ENCODE measurements around the gene C14orf132.

DNA sequence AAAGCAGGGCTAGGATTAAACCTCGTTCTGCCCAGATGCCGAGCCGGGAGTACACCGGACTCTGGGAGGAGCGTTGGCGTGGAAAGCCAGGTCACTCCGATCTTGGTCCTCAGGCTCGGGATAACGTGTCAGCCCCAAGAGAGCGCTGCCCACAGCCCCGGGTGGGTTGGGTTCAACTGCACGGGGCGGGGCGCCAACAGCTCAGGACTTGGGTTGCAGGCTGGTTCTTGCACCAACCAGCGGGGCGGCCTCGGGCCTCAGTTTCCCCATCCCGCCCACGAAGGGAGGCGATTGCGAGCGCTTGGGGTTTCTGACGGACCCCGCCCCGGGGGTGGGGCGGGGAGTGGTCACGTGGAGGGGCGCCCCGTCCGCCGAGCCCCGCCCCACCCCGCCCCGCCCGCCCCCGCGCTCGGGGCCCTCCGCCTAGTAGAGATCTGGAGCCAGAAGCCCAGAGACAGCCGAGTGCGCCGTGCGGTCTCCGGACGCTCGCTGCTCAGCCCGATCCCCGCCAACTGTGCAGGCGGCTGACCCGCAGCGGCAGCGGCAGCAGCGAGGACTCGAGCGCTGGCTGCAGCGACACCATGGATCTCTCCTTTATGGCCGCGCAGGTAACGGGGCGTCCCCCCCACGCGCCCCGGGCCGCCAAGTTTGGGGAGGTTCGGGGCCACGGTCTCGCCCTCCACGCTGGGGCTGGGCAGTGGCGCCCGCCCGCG, at the start of gene C14orf132:
- peak in 1 of 2 donors; percentile 81 for TF ChIP-seq POLR2AphosphoS5 (IDR thresholded peaks at IDR 0.05; ENCODE audit: insufficient read depth in 1 of 2, low read depth in 1 of 2)
- TF ChIP-seq, protein P1, sequence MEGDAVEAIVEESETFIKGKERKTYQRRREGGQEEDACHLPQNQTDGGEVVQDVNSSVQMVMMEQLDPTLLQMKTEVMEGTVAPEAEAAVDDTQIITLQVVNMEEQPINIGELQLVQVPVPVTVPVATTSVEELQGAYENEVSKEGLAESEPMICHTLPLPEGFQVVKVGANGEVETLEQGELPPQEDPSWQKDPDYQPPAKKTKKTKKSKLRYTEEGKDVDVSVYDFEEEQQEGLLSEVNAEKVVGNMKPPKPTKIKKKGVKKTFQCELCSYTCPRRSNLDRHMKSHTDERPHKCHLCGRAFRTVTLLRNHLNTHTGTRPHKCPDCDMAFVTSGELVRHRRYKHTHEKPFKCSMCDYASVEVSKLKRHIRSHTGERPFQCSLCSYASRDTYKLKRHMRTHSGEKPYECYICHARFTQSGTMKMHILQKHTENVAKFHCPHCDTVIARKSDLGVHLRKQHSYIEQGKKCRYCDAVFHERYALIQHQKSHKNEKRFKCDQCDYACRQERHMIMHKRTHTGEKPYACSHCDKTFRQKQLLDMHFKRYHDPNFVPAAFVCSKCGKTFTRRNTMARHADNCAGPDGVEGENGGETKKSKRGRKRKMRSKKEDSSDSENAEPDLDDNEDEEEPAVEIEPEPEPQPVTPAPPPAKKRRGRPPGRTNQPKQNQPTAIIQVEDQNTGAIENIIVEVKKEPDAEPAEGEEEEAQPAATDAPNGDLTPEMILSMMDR (IDR thresholded peaks at IDR 0.05) = no peak
- peak in 1 of 2 donors; percentile 68 for TF ChIP-seq POLR2A (IDR thresholded peaks at IDR 0.05)
